PC-3 (cell line): Measurements from ENCODE around the gene PADI4. TPM values are rescaled to one million over a fixed set of nuclear protein-coding genes. Genes with fewer than 3 reads are reported as not detected.

Experiments
- ATAC-seq: fragments of 200-7000 bp; cut with Tn5 transposase; 2 replicates; pipeline ENCODE4 v1.9.1; 2020; ENCODE audit warnings: mild to moderate bottlenecking, moderate library complexity
- BruUV-seq: library from RNA; stranded (reverse); fragments of 400-500 nt; replicated peaks from 2 replicates; lab custom pipeline; 2021; lab: Mats Ljungman, UMichigan
- CTCF ChIA-PET: fragments of 300-600 bp; sonication (Branson Sonifier 250); formaldehyde crosslinking; loops from one replicate; lab custom pipeline; 2022; ENCODE audit warnings: antibody characterized with exemption; lab: Charles Lee
- POLR2A ChIA-PET: fragments of 300-600 bp; sonication (Branson Sonifier 250); formaldehyde crosslinking; loops from one replicate; lab custom pipeline; 2022; ENCODE audit warnings: antibody characterized with exemption; ENCODE audit not compliant: unreplicated experiment; lab: Charles Lee
- DNase-seq: peaks from one replicate; pipeline ENCODE4 v3.0.0-alpha.2; 2015
- H2AFZ ChIP-seq: fragments of 300-600 bp; sonication (generic); 2 replicates; pipeline ENCODE4 v1.6.0; 2016; ENCODE audit warnings: antibody characterized with exemption, low read length
- H3F3A ChIP-seq: fragments of 300-600 bp; sonication (generic); one replicate; pipeline ENCODE4 v1.6.0; 2017; ENCODE audit warnings: antibody characterized with exemption, low read length, control low read depth, mild to moderate bottlenecking; ENCODE audit not compliant: unreplicated experiment
- H3K27ac ChIP-seq: fragments of 300-600 bp; sonication (generic); 2 replicates; pipeline ENCODE4 v1.5.1; 2016; ENCODE audit warnings: mild to moderate bottlenecking, low read length
- H3K27me3 ChIP-seq: fragments of 300-600 bp; sonication (generic); 2 replicates; pipeline ENCODE4 v1.6.1; 2016; ENCODE audit warnings: low read length, mixed read lengths
- H3K36me3 ChIP-seq: fragments of 300-600 bp; sonication (generic); 2 replicates; pipeline ENCODE4 v1.6.1; 2016; ENCODE audit warnings: low read depth, mixed run types, low read length, mixed read lengths
- H3K4me1 ChIP-seq: fragments of 300-600 bp; sonication (generic); 2 replicates; pipeline ENCODE4 v1.5.1; 2016; ENCODE audit warnings: low read length; ENCODE audit not compliant: insufficient read depth
- H3K4me2 ChIP-seq: fragments of 300-600 bp; sonication (generic); 2 replicates; pipeline ENCODE4 v1.6.0; 2016; ENCODE audit warnings: low read length
- H3K4me3 ChIP-seq: fragments of 300-600 bp; sonication (generic); 2 replicates; pipeline ENCODE4 v1.5.1; 2016; ENCODE audit warnings: mild to moderate bottlenecking, low read length, mixed read lengths
- H3K79me2 ChIP-seq: fragments of 300-600 bp; sonication (generic); 2 replicates; pipeline ENCODE4 v1.6.1; 2017; ENCODE audit warnings: low read length, mixed read lengths
- H3K9ac ChIP-seq: fragments of 300-600 bp; sonication (generic); 2 replicates; pipeline ENCODE4 v1.6.0; 2016; ENCODE audit warnings: mild to moderate bottlenecking, low read length
- H3K9me2 ChIP-seq: fragments of 300-600 bp; sonication (generic); replicated peaks from 2 replicates; pipeline ENCODE4 v1.6.1; 2016; ENCODE audit warnings: mixed run types, low read length, mixed read lengths
- H3K9me3 ChIP-seq: fragments of 300-600 bp; sonication (generic); 2 replicates; pipeline ENCODE4 v1.6.1; 2016; ENCODE audit warnings: low read length, mixed read lengths
- H4K20me1 ChIP-seq: fragments of 300-600 bp; sonication (generic); 2 replicates; pipeline ENCODE4 v1.6.1; 2016; ENCODE audit warnings: low read length, mixed read lengths
- EZH2 ChIP-seq: fragments of 300-600 bp; sonication (generic); IDR thresholded peaks from one replicate; pipeline ENCODE4 v1.6.1; 2017; ENCODE audit warnings: antibody characterized with exemption, mild to moderate bottlenecking, low read length; ENCODE audit not compliant: unreplicated experiment
- EZH2phosphoT487 ChIP-seq: fragments of 300-600 bp; sonication (generic); IDR thresholded peaks from 2 replicates; pipeline ENCODE4 v1.6.1; 2018; ENCODE audit warnings: mild to moderate bottlenecking, antibody characterized with exemption, low read length, borderline replicate concordance
- intact Hi-C: fragments of 100-400 bp; cut with micrococcal nuclease; formaldehyde crosslinking; loops from 2 replicates; pipeline ENCODE4 v1.9.0; 2023
- total RNA-seq: library from RNA; depleted of rRNA; stranded (reverse); fragments of >200 nt; gene quantifications from 2 replicates; pipeline ENCODE4 v1.2.3, GENCODE V29; 2014
- TF ChIP-seq, protein P1 (sequence below): fragments of 300-600 bp; sonication (generic); conservative IDR thresholded peaks from 2 replicates; pipeline ENCODE4 v1.5.1; 2017; ENCODE audit warnings: antibody characterized with exemption, low read depth, mild to moderate bottlenecking, low read length

Gene PADI4
- total RNA-seq, 1 experiment from 2014 or later, result 0.04 TPM

DNA sequence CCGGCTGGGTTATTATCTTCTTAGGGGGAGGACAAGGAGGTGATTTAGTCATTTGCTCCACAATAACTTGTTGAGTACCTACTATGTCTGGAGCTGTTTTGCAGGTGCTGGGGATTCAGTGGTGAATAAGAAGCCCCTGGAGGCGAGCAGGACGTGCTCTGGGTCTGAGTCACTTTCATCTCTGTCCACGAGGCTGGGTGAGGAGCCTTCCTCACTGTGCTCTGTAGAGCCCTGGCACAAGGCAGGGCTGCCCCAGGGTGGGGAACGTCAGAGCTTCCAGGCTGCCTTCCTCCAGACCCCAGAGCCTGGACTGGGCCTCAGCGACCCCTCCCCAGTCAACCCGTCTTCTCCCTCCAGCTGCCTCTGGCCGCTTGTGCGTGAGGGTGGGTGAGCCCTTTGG is 61.5 kb downstream of the PADI4 start:
- H3K9me3 ChIP-seq, result no peaks in the 10 kb centered on the region
- H3F3A ChIP-seq, result no peaks in the 10 kb centered on the region
- no peaks in the 10 kb centered on the region for H3K27me3 ChIP-seq
- TF ChIP-seq EZH2phosphoT487 (no peak), EZH2 (no peak)
- TF ChIP-seq, protein P1, sequence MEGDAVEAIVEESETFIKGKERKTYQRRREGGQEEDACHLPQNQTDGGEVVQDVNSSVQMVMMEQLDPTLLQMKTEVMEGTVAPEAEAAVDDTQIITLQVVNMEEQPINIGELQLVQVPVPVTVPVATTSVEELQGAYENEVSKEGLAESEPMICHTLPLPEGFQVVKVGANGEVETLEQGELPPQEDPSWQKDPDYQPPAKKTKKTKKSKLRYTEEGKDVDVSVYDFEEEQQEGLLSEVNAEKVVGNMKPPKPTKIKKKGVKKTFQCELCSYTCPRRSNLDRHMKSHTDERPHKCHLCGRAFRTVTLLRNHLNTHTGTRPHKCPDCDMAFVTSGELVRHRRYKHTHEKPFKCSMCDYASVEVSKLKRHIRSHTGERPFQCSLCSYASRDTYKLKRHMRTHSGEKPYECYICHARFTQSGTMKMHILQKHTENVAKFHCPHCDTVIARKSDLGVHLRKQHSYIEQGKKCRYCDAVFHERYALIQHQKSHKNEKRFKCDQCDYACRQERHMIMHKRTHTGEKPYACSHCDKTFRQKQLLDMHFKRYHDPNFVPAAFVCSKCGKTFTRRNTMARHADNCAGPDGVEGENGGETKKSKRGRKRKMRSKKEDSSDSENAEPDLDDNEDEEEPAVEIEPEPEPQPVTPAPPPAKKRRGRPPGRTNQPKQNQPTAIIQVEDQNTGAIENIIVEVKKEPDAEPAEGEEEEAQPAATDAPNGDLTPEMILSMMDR, result no peak
- BruUV-seq, result no TSS peak
- H2AFZ ChIP-seq, result 0 out of 2 replicates have a peak overlapping the region, but pooled peaks have one; percentile 10
- H3K4me1 ChIP-seq, result peaks cover 28% of the 10 kb centered on the region
- H3K36me3 ChIP-seq, result no peaks in the 10 kb centered on the region
- peak overlapping the region; percentile 43 for H3K4me2 ChIP-seq
- ATAC-seq (peak; percentile 97), DNase-seq (peak; percentile 91)
- H3K4me3 ChIP-seq, result no peak overlapping the region
- H3K9me2 ChIP-seq, result no peaks in the 10 kb centered on the region
- intact Hi-C loops, result no loop called here
- H3K9ac ChIP-seq, result peak overlapping the region; percentile 38
- H4K20me1 ChIP-seq, result no peaks in the 10 kb centered on the region
- CTCF ChIA-PET, result interaction anchor here (0.5 to 1.4 kb wide), 2 partner anchors 128 to 132 kb away, joined by 3 read pairs; no protein-coding TSS in a partner anchor
- peak overlapping the region; percentile 74 for H3K27ac ChIP-seq
- POLR2A ChIA-PET, result no interaction called here
- no peaks in the 10 kb centered on the region for H3K79me2 ChIP-seq

DNA sequence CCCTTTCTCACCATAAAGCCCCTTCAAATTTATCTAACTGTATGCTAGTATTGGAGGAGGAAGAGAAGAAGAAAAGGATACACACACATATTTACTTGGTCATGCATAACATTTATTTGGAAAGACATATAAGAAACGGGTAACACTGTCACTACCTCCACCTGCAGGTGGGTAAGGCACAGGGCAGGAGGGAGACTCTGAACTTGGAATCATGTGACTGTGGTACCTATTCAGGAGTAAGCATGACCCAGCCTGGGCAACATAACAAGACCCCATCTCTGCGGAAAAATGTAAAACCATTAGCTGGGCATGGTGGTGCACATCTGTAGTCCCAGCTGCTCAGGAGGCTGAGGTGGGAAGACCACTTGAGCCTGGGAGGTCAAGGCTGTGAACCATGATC is 62.6 kb downstream of the PADI4 start:
- Histone ChIP-seq H3F3A (no peaks in the 10 kb centered on the region), H4K20me1 (no peaks in the 10 kb centered on the region), H3K36me3 (no peaks in the 10 kb centered on the region), H3K9me3 (no peaks in the 10 kb centered on the region), H3K4me1 (peaks cover 28% of the 10 kb centered on the region), H3K27me3 (no peaks in the 10 kb centered on the region), H2AFZ (no peak overlapping the region), H3K9me2 (no peaks in the 10 kb centered on the region), H3K79me2 (no peaks in the 10 kb centered on the region), H3K4me3 (no peak overlapping the region), H3K27ac (peak overlapping the region; percentile 74; the same call in 1 of the 2 replicates), H3K4me2 (no peak overlapping the region), H3K9ac (no peak overlapping the region)
- DNase-seq, result peak; percentile 68
- BruUV-seq, result no TSS peak
- TF ChIP-seq, protein P1, result peak; percentile 77
- TF ChIP-seq EZH2 (no peak), EZH2phosphoT487 (no peak)
- ATAC-seq, result peak; percentile 57
- ChIA-PET POLR2A (no interaction called here), CTCF (no interaction called here)
- intact Hi-C loops, result no loop called here

DNA sequence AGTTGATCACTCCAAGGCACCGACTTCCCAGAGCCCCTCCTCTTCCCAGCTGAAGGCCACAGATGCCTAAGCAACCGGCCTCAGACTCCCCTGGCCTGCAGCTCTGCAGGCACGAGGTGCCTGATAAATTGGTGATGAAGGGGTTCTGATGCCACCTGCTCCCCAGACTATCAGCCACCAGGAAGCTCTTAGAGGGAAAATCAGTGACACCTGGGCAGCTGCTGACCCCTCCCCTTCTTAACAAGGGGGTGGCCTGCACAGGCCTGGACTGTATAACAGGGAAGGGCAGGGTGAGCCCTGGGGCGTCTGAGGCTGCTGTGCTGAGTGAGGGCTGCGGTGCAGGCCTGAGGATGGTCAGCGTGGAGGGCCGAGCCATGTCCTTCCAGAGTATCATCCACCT is 63.9 kb downstream of the PADI4 start, which contains the start of gene PADI6:
TSS of gene PADI6 (plus strand) at position 301 of the 400 bp plus-strand sequence. CDS start at position 351, 50 bp downstream.
- H2AFZ ChIP-seq, result no peak within 1 kb of the TSS
- H3K79me2 ChIP-seq, result no peaks in the 10 kb centered on the region
- no peaks in the 10 kb centered on the region for H3K27me3 ChIP-seq
- no peak within 1 kb of the TSS for H3K4me2 ChIP-seq
- POLR2A ChIA-PET, result no interaction called here
- H3K9ac ChIP-seq, result no peak within 1 kb of the TSS
- ATAC-seq, result no peak
- TF ChIP-seq, protein P1, result no peak
- TF ChIP-seq EZH2, result no peak
- TF ChIP-seq EZH2phosphoT487, result no peak
- no peaks in the 10 kb centered on the region for H3K9me2 ChIP-seq
- CTCF ChIA-PET, result no interaction called here
- H3K4me1 ChIP-seq, result peaks cover 28% of the 10 kb centered on the region
- no peak within 1 kb of the TSS for H3K27ac ChIP-seq
- no peaks in the 10 kb centered on the region for H3K9me3 ChIP-seq
- no TSS peak for BruUV-seq
- H3F3A ChIP-seq, result no peaks in the 10 kb centered on the region
- no peaks in the 10 kb centered on the region for H4K20me1 ChIP-seq
- no peaks in the 10 kb centered on the region for H3K36me3 ChIP-seq
- H3K4me3 ChIP-seq, result no peak within 1 kb of the TSS
- no peak for DNase-seq
- intact Hi-C loops, result no loop called here
